HG03521 (cell line): ENCODE results near the gene LPP.
A peak's percentile ranks its signal among the peaks of the same experiment; 100 is the strongest.

Experiments used
- ATAC-seq: cut with Tn5 transposase; IDR thresholded peaks from one replicate; pipeline ENCODE4 v1.9.1; 2021; ENCODE audit warnings: mild to moderate bottlenecking, moderate library complexity; ENCODE audit not compliant: unreplicated experiment

The LPP gene

DNA sequence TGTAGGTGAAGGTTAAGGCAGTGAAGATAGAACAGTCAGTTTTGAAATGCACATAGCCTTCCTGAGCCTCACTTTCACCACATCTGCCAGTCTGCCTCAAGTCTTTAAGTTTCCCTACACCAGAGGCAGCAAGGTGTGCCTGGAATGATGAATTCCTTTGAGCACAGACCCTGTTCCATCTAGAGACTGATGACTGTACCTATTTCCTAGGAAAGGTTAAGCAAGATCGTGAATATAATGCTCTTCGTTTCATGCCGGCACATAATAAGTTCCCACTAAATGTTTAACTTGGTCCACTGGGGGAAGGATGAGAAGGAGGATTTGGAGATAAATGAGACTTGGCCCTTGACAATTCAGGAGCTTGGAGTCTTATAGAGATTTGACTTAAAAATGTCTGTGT is 141.9 kb downstream of the LPP start:
- ATAC-seq = no peak

DNA sequence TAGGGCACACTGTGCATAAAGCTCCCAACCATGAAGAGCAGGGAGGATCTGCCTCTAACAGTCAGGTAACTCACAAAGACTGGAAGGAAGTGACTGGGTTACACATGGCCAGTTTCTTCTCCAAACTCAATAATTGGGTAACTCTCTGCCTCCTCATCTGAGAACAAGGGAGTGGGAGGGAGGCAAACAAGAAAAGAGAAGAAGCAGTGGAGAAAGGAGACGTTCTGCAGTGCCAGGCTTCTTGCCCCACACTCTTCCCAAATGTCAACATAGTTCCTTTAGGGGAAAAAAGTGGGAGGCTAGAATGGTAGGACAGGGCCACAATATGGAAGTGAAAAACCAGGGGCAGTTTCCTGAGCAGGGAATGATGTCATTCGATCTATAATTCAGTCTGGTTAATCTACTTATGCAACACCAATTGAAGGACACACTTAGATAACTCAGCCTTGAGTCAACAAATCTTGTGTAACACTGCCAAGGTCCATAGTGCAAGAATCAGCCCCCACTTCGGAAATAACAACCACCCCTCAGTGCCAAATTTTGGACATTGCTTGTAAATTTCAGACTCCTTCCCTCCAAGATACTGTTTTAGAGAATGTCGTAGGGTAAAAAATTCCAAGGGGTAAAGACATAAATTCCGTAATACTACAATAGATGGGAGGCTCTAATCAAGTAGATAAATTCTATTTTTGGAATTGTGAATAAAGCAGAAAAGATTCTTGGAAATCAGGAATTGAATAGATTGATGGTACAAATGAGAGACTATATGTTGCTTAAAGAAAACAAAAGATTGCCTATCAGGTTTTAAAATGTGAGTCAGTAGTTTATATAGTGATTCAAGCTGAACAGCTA is 143.0 kb downstream of the LPP start:
- ATAC-seq = no peak

DNA sequence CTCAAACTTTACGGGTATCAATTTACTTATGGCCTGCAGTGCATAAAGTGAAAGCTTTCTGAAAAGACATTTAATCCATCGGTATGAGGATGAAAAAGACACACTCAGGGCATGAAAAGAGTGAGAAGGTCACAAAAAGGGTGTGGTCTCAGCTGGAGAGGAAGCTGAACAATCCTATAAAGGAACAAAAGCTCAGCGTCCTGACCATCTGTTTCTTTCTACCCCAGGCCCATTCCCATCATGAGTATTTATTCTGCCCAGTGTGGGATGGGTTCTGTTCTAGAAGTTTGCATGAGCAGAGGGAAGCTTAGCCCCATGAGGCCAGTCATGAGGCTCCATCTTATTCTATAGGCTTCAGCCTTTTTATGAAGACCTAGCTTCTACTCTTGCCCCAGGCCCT is 144.6 kb downstream of the LPP start:
- no peak for ATAC-seq

DNA sequence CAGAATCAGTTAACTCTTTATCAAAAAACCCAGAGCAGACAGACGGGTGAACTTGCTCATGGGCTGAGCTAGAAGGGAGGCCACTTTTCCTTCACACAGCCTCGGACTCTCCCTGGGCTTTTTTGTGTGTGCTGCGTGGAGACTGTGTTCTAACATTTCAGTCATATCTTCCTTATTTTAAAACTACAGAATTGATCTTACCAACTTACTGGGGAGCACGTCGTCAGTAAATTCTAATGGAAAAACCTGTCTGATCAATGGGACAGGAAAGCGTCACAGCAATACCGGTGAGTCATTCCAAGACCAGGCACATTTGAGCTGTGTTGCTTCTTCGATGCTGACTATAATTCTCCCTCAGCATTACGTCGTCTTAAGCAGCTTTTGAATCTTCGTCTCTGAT is 145.1 kb downstream of the LPP start:
- ATAC-seq = no peak

DNA sequence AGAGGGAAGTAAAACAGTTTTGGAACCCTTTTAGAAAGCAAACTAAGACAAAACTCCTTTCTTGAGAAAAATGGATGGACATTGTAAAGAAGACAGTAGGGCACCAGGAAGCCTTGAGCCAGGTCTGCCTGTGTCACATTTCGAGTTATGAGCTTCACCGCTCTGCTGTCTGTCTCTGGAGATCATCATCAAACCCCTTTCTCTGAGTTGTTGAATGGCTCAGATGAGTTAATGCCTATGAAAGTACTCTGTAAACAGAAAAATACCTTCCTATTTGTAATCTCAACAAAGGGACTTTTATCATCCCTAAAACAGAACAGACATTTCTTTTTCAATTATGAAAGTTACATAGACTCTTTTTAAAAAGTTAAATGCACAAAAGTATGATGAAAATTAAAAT is 145.8 kb downstream of the LPP start:
- ATAC-seq = no peak

DNA sequence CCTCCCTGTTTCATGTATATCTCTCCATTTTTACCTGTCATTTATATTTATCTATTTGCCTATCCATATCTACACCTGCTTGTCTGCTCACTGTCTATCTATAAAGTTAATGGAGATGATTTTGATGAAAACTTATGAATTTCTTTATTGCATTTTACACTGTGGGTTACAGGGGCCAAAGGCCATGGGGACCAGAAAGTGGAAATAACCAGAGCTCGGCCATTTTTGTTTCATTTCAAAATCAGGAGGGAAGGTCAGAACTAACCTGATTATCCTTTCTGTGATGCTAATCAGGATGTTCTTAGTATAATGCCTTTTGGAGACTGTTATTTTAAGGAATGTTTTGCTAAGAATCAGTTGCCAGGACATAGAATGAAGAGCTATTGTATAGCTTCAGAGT is 147.2 kb downstream of the LPP start:
- ATAC-seq = no peak

DNA sequence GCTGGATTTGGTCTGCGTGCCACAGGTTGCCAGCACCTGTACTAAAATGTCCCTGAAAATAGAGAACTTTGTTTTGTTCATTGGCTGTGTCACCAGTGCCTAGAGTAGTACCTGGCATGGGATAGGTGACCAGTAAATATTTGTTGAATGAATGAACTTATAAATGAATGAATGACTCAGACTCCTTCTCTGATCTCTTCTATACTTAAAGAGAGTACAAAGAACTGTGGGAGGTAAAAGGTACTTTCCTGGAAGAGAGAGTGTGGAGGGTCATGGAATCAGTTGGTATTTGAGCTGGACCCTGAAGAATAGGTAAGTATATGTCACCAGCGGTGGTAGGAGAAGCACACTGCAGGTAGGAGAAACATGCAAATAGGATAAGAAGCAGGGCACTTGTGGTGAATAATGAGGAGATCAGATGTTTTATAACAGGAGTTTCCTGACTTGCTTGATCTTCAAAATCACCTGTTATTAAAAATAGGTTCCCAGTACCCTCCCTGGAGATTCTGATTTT is 149.4 kb downstream of the LPP start:
- ATAC-seq = no peak

DNA sequence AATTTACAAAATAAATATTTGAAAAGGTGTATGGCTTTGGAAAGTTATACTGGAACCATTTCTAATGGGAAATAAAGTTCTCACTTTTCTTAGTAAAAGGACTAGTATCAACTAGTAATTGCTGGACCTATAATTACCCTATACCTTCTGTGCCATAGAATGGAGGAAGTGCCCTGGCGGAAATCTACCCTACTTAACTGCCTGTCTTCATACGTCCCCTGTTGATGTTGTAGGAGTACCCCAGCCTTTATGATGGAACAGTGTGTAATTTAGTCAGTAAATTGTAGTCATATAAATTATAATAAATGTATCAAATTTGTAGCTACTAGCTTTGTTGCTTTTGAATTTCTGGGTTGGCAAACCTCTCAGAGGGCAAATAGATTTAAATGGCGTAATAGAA is 149.9 kb downstream of the LPP start:
- ATAC-seq = no peak

DNA sequence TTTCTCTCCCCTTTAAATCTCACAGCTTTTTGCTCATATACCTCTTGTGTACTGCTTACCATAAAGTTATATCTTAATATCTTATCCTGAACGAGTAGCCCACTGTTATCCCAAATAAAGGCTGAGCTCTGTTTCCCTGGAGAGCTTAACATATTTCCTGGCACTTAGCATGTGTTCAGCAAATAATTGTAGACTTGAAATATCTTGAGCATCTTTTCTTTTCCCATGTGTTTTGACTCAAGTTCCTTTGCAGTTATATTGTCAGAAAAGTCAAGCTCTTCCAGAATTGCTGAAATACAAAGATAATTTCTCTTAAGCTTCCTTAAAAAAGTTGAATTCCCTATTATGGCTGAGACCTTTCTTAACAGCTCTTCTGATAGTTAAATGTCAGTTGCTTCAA is 150.5 kb downstream of the LPP start:
- no peak for ATAC-seq

DNA sequence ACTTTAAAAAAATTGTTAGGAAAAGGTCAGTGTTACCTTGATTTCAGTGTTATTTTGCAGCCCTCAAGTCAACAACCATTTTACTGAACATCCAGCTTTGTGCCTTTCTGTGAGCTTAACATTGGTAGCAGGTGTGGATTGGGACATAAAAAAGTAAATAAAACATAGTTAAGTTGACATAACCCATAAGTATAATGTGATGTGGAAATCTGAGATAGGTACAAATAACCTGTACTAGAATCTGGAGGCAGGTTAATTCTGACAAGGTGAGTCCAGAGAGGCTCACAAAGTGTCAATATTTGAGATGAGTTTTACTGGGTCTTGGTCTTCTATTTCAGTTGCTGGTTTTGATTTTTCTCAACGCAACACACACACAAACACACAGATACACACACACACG is 151.3 kb downstream of the LPP start:
- ATAC-seq = no peak

DNA sequence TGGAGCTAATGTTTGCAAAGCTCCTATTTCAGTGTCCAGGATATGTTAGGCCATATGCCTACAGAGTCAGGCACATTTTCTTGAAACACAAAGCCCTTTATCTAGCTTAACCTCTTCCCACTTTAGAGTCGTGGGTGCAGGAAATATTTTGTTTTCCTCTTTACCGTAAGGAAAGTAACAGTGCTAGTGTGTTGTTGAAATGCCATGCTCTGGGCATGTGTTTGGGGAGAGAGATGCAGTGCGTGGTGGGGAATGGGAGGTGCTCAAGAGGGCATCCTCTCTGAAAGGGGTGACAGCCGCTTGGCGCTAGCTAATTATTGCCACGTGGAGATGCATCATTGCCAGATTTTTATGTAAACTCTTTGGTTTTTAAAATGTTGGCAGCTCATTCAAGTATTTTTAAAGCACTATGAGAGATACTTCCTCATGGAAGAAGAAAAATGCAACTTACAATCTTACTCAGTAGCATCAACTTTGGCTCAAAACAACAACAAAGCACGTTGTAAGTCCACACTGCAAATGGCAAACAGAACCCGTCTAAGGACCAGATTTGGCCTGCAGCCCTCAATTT is 152.6 kb downstream of the LPP start:
- no peak for ATAC-seq

DNA sequence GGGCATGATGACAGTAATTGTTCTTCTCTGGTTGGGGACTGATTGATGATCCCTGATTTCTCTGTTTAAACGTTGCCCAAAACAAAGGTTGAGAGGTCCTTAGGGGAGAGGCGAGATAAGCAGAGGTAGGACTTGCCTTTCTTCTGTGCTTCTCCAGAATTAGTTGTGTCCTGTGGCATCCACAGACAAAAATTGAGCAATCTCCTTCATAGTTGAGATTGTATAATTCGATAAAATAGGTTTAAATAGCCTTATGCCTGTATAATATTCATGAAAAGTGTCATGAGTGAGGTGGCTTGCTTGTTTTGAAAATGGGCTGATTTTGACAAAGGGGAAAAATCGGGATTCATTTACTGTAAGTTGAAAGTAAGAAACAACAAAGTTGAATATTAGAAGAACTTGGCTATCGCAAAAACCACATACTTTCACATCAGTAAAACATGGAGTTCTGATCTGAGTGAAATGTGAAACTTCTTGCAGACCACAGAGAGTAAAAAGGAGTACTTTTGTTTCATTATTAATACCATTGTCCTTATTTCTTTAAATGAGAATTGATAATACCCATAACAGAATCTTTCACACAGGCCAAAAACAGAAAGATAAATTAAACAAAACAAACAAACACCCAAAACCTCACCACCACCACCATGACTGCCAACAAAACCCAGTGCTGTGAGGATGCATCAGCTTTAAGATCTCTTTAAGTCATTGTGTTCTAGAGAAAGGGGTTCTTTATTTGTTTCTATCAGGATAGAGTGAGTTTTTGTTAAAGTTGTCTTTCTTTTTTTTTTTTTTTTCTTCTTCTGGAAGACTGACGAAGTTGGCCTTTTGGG is 155.7 kb downstream of the LPP start:
- ATAC-seq = peak; percentile 96

DNA sequence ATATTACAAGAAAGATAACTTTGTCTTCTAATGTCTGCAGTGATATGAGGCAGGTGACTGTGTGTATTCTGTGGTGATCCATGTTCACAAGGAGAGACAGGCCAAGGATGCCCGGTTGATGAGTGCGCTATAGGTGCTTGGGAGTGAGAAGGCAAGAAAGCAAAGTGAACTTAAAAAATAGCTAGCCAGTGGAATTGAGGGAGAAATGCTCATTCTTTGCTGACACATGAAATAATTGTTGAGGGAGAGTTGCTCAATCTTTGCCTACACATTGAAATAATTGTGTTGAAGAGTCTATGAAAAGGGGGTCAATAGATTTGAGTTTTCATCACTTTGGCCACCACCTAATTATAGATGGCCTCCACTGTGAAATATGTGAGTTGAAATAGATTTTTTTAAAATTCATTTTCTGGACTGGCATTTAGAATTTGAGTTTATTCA is 156.3 kb downstream of the LPP start:
- ATAC-seq = no peak

DNA sequence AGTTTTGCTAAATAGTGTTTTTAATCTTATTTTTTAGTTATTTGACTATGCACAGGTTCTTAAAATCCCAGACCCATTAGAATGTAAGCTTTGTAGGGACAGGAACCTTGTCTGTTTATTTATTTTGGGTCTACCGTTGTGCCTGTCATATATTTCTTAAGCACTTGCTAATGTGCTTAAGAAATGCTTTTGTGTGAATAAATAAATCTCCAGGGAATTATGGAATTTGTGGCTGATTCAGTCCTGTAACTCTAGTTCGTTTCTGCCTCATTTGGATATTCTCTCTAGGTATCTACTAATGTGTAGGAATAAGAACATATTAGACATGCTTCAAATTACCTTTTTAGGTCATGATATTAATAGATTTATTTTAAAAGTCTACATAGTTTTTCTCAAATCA is 161.6 kb downstream of the LPP start:
- no peak for ATAC-seq

DNA sequence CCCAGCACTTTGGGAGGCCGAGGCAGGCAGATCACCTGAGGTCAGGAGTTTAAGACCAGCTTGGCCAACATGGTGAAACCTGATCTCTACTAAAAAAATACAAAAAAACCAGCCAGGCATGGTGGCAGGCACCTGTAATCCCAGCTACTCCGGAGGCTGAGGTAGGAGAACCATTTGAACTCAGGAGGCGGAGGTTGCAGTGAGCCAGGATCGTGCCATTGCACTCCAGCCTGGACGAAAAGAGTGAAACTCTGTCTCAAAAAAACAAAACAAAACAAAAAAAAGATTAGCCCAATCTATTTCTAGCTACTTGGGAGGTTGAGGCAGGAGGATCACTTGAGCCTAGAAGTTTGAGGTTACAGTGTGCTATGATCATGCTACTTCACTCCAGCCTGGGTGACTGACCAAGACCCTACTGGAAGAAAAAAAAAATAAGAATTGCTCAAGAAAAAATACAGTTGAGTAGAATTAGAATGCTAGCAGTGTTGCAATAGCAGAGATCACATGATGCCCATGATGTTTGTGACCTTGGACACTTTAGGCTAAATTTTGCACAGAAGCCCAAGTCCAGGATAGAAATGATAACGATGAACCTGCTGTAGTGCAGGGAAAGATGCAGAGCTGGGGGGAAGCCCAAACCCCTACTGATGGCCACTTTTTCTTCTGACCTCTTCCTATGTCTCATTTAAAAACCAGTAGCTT is 162.2 kb downstream of the LPP start:
- no peak for ATAC-seq

DNA sequence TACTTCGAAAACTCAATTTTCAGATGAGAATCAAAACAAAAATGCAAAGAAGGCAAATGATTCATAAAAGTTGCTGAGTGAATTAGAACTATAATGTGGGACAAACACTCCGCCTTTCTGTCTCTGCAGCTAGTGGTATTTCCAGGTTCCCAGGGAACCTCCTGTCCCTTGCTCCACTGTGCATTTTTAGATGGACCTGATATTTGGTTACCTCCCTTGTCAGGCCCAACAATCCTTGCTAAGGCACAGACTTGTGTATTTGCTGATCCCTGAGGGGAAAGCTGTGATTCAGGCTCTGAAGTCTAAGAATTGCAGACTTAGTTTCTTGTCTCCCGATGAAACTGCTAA is 162.7 kb downstream of the LPP start:
- no peak for ATAC-seq

DNA sequence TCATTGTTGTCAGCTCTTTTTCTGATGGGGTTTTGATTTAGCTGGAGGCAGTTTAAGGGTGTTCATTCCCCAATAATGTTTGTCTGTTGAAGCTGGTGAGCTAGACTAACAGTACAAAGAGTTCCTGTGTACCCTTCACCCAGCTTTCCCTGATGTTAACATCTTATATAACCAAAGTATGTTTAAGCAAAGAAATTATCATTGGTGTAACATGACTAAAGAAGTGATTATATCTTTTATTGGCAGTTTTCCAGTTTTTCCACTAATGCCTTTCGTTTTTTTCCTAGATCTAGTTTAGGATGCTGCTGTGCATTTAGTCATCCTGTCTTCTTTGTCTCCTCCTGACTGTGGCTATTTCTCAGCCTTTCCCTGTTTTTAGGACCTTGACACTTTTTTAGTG is 165.6 kb downstream of the LPP start:
- ATAC-seq = no peak

DNA sequence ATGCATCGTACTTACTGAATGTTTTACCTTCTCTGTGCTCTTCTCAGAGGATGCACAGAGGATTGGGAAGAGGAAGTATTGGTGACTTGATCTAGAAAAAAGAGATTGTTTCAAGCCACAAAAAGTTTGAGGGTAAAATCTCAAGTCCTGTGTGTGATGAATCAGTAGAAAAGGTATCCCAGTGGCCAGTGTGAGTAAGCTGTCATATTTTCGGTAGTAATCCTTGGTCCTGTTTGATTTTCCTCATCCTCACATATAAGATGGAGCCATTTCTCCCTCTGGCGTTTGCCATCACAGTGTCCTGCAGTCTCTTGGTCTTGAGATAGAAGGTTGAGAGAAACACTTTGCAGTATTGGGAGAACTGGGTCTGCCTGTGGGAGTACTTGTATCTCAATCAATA is 166.8 kb downstream of the LPP start:
- ATAC-seq = no peak

DNA sequence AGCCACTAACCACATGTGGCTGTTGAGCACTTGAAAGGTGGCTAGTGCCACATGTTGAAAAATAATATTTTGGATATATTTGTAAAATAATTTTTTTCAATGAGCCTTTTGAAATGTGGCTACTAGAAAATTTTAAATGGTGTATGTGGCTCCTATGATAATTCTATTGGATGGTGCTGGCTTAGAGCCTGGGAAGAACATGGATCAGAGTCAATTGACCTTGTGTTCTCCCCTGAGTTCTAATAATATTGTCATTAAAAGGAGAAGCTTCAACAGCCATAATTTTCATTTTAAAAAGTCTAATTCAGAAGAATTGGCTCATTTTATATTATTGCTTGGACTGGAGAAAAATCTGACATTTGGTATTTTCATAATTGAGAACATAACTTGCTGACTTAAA is 167.3 kb downstream of the LPP start:
- no peak for ATAC-seq

DNA sequence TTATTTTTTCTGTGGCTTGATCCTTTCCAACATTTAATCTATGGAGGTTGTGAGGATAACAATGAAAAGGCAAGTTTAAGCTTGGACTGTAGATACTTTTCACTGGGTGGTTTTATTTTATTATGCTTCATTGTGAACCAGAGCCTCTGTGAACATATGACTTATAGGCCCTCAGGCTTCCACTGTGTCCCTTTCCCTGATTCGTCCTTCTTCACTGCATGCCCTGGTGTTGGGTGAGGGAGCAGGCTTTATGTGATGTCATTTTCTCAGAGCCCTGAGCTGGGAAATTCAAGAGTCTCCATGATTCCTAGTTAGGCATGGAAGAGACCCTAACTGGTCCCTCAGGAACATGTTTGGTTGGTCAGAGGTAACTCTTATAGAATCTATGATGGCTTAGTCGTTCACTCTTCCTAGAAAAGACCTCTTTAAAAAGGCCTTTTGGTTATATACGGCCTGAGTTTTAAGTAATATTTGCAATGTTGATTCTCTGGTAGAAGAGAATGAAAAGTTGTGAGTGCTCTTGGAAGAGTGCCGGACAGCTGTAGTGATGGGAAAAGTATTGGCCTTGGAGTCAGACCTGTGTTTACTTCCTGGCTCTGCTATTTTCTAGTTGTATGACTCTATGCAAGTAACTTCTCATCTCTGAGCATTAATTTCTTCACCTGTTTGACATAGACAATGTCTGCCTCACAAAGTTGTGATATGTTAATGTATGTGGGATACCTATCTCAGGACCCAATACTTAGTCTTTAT is 168.4 kb downstream of the LPP start:
- no peak for ATAC-seq
